GM12875 (cell line): ENCODE measurements around the gene HS3ST6.
A peak's percentile ranks its signal among the peaks of the same experiment; 100 is the strongest.
"Not testable (repeated sequence)": the region's sequence is repeated elsewhere in the genome, so short reads cannot be mapped to it uniquely, and the experiment has no call there.

ENCODE experiments used
- H3K4me3 ChIP-seq: one replicate; pipeline ENCODE4 v1.5.1; 2011; ENCODE audit warnings: low read depth, low read length, control low read depth
- TF ChIP-seq, protein P1 (sequence below): IDR thresholded peaks from 2 replicates; pipeline ENCODE4 v1.5.1; 2011; ENCODE audit warnings: low read depth, mild to moderate bottlenecking, control low read depth, inconsistent platforms, low read length, moderate library complexity, borderline replicate concordance; ENCODE audit not compliant: insufficient read depth

The HS3ST6 gene

DNA sequence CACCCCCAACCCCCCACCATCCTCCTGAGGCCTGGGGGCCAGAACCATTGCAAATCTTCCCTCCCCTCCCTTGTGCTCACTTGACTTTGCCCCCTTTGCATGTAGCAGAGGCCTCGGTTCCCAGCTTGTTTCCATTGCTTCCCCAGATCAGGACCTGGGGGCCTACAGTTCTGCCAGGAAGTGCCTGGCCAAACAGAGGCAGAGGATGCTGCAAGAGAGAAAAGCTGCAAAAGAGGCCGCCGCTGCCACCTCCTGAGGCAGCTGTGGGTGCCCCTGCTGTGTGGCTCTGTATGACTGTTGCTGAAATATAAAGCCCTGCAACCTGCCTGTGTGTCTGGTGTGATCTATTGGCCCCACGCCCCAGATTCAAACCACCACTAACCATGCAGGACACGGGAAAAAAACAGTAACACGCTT lies 43.4 kb upstream of the HS3ST6 start:
- H3K4me3 ChIP-seq = no peak overlapping the region
- TF ChIP-seq, protein P1, sequence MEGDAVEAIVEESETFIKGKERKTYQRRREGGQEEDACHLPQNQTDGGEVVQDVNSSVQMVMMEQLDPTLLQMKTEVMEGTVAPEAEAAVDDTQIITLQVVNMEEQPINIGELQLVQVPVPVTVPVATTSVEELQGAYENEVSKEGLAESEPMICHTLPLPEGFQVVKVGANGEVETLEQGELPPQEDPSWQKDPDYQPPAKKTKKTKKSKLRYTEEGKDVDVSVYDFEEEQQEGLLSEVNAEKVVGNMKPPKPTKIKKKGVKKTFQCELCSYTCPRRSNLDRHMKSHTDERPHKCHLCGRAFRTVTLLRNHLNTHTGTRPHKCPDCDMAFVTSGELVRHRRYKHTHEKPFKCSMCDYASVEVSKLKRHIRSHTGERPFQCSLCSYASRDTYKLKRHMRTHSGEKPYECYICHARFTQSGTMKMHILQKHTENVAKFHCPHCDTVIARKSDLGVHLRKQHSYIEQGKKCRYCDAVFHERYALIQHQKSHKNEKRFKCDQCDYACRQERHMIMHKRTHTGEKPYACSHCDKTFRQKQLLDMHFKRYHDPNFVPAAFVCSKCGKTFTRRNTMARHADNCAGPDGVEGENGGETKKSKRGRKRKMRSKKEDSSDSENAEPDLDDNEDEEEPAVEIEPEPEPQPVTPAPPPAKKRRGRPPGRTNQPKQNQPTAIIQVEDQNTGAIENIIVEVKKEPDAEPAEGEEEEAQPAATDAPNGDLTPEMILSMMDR = no peak

DNA sequence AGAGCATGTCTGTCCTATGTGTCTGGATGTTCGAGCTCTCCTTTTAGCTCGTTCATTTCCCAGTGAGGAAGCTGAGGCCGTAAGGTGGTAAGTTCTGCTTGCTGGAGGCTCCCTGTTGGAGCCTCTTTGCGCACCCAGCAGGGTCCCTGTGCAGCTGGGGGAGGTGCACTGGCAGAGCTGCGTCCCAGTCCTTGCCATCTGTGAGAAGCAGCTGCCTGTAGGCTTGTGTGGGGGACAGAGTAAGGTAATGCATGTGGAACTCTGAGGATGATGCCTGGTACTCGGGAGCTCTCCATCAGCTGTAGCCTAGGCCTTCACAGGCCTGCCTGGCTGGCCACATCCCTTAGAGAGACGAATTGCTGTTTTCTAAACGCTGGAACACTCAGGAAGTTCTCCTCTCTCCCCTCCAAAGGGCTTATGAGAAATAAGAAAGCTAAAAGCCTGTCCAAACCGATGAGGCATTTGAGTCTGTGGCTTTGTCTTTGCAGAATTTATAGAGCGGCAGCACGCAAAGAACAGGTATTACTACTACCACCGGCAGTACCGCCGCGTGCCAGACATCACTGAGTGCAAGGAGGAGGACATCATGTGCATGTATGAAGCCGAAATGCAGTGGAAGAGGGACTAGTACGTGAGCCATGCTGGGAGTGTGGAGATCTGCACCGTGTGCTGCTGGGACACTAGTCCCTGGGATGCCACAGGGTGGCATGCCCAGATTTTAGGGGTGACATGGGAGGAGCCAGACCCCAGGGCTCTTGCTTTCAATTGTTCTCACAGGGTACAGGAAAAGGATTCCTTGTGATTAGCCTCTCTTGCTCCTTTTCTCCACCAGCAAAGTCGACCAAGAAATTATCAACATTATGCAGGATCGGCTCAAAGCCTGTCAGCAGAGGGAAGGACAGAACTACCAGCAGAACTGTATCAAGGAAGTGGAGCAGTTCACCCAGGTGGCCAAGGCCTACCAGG lies 42.7 kb upstream of the HS3ST6 start:
- H3K4me3 ChIP-seq = peak overlapping the region; percentile 81
- TF ChIP-seq, protein P1 = no peak

DNA sequence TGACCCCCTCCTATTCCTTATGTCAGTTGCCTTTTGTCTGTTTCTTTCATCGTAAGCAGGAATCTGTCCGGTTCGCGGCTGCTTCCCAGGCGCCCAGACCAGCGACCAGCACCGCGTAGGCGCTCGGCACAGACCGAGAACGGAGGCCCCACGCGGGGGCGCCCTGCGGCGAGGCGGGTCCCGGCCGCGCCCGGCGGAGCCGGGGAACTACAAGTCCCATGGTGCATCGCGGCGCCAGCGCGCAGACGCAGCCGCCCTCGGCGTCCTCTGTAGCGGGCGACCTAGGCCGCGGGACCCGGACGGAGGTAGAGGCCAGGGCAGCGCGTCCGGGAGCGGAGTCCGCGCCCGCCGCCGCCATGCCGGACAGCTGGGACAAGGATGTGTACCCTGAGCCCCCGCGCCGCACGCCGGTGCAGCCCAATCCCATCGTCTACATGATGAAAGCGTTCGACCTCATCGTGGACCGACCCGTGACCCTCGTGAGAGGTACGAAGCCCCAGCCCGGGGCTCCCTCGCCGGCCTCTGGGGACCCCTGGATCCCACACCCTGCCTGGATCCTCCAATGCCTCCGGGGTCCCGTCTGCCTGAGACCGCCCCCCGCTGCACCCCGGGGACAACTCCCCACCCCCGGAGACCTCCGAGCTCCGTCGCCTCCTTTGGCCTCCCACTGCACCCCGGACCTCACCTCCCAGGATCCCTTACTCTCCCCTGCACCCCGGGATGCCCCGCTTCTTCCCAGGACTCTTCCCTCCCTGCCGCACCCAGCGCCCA lies 41.2 kb upstream of the HS3ST6 start, which contains the start of gene NDUFB10:
NDUFB10 (plus strand) TSS at position 270 of the 771 bp plus-strand sequence; CDS start at position 357, 87 bp downstream.
- H3K4me3 ChIP-seq = peak within 1 kb of the TSS; percentile 81
- TF ChIP-seq, protein P1 = peak; percentile 80

DNA sequence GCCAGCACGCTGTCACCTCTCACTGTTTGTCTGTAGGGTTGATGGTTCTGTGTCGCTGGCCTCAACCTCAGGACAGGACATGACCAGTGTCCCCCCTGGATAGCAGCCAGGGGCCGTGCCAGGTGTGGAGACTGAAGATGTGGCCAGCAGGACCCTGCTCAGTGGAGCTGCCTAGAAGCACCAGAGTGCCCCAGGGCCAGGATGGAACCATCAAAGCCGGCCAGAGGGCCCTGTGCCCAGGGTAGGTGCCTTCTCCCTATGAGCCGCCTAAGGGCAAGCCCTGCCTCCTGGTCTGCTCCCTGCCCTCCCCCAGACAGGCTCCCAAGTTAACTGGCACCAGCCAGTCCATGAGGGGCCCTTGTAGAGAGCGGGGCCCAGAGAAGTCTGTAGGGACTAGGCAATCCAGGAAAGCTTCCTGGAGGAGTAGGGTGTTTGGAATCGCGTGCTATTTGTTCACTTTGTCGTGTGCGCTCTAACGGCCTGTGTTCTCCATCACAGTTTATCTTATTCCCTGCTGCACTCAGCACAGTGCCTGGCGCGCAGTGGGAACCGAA lies 40.6 kb upstream of the HS3ST6 start:
- TF ChIP-seq, protein P1 = no peak
- no peak overlapping the region for H3K4me3 ChIP-seq

DNA sequence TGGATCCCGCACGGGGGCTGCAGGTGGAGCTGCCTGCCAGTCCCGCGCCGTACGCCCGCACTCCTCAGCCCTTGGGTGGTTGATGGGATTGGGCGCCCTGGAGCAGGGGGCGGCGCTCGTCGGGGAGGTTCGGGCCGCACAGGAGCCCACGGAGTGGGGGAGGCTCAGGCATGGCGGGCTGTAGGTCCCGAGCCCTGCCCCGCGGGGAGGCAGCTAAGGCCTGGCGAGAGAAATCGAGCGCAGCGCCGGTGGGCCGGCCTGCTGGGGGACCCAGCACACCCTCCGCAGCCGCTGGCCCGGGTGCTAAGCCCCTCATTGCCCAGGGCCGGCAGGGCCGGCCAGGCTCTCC lies 39.9 kb upstream of the HS3ST6 start:
- not testable (repeated sequence) for H3K4me3 ChIP-seq

DNA sequence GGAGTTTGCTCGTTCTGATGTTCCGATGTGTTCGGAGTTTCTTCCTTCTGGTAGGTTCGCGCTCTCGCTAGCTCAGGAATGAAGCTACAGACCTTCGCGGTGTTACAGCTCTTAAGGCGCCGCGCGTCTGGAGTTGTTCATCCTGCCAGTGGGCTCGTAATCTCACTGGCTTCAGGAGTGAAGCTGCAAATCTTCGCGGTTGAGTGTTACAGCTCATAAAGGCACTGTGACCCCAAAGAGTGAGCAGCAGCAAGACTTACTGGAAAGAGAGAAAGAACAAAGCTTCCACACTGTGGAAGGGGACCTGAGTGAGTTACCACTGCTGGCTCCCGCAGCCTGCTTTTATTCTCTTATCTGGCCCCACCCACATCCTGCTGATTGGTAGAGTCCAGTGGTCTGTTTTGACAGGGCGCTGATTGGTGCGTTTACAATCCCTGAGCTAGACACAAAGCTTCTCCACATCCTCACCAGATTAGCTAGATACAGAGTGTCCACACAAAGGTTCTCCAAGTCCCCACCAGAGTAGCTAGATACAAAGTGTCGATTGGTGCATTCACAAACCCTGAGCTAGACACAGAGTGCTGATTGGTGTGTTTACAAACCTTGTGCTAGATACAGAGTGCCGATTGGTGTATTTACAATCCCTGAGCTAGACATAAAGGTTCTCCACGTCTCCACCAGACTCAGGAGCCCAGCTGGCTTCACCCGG lies 39.4 kb upstream of the HS3ST6 start:
- not testable (repeated sequence) for H3K4me3 ChIP-seq

DNA sequence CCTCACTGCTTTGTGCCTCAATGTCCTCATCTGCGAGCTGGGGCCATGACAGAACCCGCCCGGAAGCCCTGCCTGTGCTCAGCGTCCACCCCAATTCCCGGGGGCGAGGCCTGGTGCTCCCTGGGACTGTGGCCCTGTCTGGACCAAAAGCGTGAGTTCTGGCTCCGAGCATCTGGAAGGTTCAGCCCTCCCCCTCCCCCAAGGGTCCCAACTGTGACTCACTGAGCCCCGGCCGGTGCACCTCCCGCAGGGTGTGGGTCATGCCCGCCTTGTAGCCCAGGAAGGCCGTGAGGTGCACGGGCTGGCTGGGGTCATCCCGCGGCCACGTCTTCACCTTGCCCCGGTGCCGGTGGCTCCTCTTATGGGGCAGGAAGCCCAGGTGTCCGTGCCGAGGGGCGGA lies 35.5 kb upstream of the HS3ST6 start:
- no peak overlapping the region for H3K4me3 ChIP-seq
- TF ChIP-seq, protein P1 = no peak
